CD4-positive, alpha-beta T cell treated with Interferon alpha-2 for 1 hour (primary cell): ENCODE measurements around the gene RASGEF1B.

Experiments used
- DNase-seq, 2 donors: peaks; one replicate each; pipeline ENCODE4 v3.0.0-alpha.2; 2020 to 2022

The RASGEF1B gene

DNA sequence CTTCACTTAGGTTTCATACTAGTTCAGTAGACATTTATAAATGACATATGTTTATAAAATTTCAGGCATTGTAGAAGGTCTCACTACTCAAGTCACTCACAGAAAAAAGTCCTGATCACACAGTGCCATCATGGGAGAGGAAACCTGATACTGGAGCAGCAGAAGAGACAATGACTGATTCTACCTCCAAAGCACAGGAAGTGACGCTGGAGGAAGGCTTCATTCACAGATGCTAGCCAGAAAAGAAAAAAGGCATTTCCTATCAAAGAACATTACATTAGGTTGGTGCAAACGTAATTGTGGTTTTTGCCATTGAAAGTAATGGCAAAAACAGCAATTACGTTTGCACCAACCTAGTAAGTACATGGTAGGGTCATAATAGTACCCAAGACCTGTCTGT is 79.5 kb downstream of the RASGEF1B start:
- DNase-seq, result peak in 1 of 2 donors; percentile 6

DNA sequence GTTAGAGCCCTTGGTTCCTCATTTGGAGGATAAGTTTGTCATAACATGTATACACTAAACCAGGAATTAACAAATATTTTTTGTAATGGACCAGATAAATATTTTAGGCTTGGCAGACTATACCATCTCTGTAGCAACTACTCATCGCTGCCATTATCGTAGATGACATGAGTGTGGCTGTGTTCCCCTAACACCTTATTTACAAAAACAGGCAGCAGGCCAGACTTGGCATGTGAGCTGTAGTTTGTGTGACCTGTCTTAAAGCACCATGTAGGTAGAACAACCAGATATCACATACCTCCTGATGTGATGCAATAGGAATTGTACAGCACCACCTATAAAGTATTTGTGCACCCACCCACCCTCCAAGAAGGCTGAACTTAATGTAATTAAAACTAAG is 82.0 kb downstream of the RASGEF1B start:
- DNase-seq, result no peak

DNA sequence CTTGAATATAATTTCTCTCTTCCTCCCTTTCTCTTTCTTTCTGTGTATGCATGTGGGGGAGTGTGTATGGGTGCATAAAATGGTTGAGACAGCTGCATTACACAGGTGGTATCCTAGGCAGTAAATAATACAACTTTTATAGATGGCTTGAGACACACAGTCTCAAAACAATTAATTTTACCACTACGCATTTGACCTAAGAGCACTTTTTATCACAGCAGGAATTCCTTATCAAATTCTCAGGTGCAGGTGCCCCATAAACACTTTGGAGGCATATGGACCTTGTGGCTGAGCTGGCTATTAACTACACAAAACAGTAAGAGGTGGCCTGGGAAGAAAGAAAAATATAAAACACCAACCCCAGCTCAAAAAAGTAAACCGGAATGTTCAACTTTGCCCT is 91.3 kb downstream of the RASGEF1B start:
- no peak for DNase-seq

DNA sequence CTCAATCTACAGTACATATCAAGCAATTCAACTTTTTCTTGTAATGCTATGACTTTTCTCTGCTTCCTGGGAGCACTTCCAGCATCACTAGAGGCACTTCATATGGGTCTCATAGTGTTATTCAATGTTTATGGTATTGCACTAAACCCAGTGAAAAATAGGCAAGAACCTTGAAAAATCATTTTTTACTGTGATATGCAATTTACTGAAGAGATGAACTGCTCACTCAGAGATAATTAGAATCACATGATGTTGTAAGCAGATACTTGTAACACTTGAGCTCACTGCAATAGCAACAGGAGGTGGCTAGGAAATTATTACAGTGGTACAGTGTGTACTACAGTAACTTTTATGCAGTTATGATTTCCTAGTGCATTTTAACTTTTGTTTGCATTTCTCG is 93.3 kb downstream of the RASGEF1B start:
- no peak for DNase-seq

DNA sequence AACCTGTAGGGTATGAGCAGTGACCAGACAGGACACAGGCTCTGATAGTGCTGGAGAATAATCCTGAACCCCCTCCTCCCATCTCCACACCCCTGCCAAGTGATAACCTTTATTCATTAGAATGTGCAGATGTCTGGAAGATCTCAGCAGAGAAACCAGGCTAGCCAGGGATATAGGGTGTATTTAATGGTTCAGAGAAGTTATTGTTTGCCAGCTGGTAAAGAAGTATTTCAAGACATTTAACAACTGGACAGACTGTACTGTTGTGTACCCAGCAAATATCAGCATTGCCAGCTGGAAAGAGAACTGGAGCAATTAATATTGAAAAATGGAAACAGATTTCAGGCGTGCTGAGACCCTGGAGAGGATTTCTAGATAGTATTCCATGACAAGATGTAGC is 94.5 kb downstream of the RASGEF1B start:
- DNase-seq, result no peak

DNA sequence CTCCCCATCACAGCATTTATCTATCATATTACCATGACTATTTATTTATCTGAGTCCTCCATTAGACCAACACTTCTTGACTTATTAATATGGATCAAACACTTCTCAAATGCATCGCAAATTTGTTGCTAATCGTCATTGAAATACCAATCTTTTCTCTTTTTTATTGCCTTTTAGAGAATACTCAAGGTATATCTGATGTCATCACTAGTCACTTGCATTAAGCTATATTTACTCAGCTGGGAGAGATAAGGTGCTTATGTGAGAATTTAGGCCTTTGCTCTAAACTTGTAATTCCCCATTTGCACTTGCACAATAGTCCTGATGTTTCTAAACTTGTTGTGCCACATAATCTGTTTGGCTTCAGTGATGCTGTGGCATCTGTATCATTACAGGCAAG is 95.0 kb downstream of the RASGEF1B start:
- DNase-seq, result no peak
